SU-DHL-6 (cell line): ENCODE measurements around the gene TSPAN16.

Source experiments
- H2AFZ ChIP-seq: fragments of 200-600 bp; sonication (generic); 2 replicates; pipeline ENCODE4 v1.6.1; 2014; ENCODE audit warnings: low read depth, mild to moderate bottlenecking, moderate library complexity, mixed read lengths, antibody characterized with exemption, low read length; ENCODE audit not compliant: severe bottlenecking
- H3F3A ChIP-seq: fragments of 200-600 bp; shearing (Covaris generic); 2 replicates; pipeline ENCODE4 v1.6.0; 2016; ENCODE audit warnings: antibody characterized with exemption, mild to moderate bottlenecking; ENCODE audit not compliant: insufficient read depth
- H3K27ac ChIP-seq: fragments of 200-600 bp; sonication (generic); 2 replicates; pipeline ENCODE4 v1.5.1; 2016; ENCODE audit warnings: low read depth, mild to moderate bottlenecking, low read length, moderate library complexity, mixed read lengths
- H3K27me3 ChIP-seq: fragments of 200-600 bp; sonication (generic), shearing (Covaris generic); 2 replicates; pipeline ENCODE4 v1.6.0; 2014; ENCODE audit warnings: mild to moderate bottlenecking, low read length
- H3K36me3 ChIP-seq: fragments of 200-600 bp; sonication (generic); 2 replicates; pipeline ENCODE4 v1.6.1; 2014; ENCODE audit warnings: mild to moderate bottlenecking, low read length, mixed read lengths
- H3K4me2 ChIP-seq: fragments of 300-600, 200-600 bp; shearing (Covaris generic), sonication (generic); 2 replicates; pipeline ENCODE4 v1.6.0; 2014; ENCODE audit warnings: low read length, low read depth, mild to moderate bottlenecking; ENCODE audit not compliant: poor library complexity, severe bottlenecking
- H3K4me3 ChIP-seq: fragments of 200-600 bp; sonication (generic); 2 replicates; pipeline ENCODE4 v1.5.1; 2014; ENCODE audit warnings: antibody characterized with exemption, low read length, mild to moderate bottlenecking, mixed read lengths; ENCODE audit not compliant: insufficient read depth, poor library complexity, severe bottlenecking
- H3K79me2 ChIP-seq: fragments of 200-600 bp; sonication (generic); 2 replicates; pipeline ENCODE4 v1.6.1; 2014; ENCODE audit warnings: mild to moderate bottlenecking, low read length, moderate library complexity; ENCODE audit not compliant: insufficient read depth
- H3K9ac ChIP-seq: fragments of 200-600 bp; sonication (generic); 2 replicates; pipeline ENCODE4 v1.7.0; 2014; ENCODE audit warnings: mild to moderate bottlenecking, low read length
- H3K9me2 ChIP-seq: fragments of 200-600 bp; sonication (generic); replicated peaks from 2 replicates; pipeline ENCODE4 v1.6.1; 2014; ENCODE audit warnings: low read length; ENCODE audit not compliant: insufficient read depth
- H3K9me3 ChIP-seq: fragments of 200-600 bp; sonication (generic); 2 replicates; pipeline ENCODE4 v1.6.1; 2014; ENCODE audit warnings: low read length, mixed read lengths; ENCODE audit not compliant: insufficient read depth
- H4K20me1 ChIP-seq: fragments of 200-600 bp; sonication (generic); 2 replicates; pipeline ENCODE4 v1.6.1; 2014; ENCODE audit warnings: low read depth, mild to moderate bottlenecking, antibody characterized with exemption, low read length, moderate library complexity, mixed read lengths
- EZH2phosphoT487 ChIP-seq: fragments of 200-600 bp; sonication (generic), shearing (Covaris generic); conservative IDR thresholded peaks from 2 replicates; pipeline ENCODE4 v1.6.1; 2018; ENCODE audit warnings: mild to moderate bottlenecking, antibody characterized with exemption, low read length, moderate library complexity, mixed read lengths
- TF ChIP-seq, protein P1 (sequence below): fragments of 200-600 bp; sonication (generic); IDR thresholded peaks from one replicate; pipeline ENCODE4 v1.5.1; 2017; ENCODE audit warnings: antibody characterized with exemption, mild to moderate bottlenecking, low read length, moderate library complexity; ENCODE audit not compliant: insufficient read depth, poor library complexity, severe bottlenecking

The TSPAN16 gene

GRCh38 chr19:11361771-11362731, 66.1 kb downstream of the TSPAN16 start:
- Histone ChIP-seq H3K9me3 (no peaks in the 10 kb centered on the region), H3F3A (no peaks in the 10 kb centered on the region), H3K27me3 (no peaks in the 10 kb centered on the region), H3K9me2 (no peaks in the 10 kb centered on the region), H3K4me3 (no peak overlapping the region), H2AFZ (no peak overlapping the region), H4K20me1 (no peaks in the 10 kb centered on the region), H3K79me2 (no peaks in the 10 kb centered on the region), H3K9ac (no peak overlapping the region), H3K36me3 (no peaks in the 10 kb centered on the region), H3K4me2 (no peak overlapping the region), H3K27ac (no peak overlapping the region)
- no peak for TF ChIP-seq EZH2phosphoT487
- TF ChIP-seq, protein P1, sequence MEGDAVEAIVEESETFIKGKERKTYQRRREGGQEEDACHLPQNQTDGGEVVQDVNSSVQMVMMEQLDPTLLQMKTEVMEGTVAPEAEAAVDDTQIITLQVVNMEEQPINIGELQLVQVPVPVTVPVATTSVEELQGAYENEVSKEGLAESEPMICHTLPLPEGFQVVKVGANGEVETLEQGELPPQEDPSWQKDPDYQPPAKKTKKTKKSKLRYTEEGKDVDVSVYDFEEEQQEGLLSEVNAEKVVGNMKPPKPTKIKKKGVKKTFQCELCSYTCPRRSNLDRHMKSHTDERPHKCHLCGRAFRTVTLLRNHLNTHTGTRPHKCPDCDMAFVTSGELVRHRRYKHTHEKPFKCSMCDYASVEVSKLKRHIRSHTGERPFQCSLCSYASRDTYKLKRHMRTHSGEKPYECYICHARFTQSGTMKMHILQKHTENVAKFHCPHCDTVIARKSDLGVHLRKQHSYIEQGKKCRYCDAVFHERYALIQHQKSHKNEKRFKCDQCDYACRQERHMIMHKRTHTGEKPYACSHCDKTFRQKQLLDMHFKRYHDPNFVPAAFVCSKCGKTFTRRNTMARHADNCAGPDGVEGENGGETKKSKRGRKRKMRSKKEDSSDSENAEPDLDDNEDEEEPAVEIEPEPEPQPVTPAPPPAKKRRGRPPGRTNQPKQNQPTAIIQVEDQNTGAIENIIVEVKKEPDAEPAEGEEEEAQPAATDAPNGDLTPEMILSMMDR, result no peak

DNA sequence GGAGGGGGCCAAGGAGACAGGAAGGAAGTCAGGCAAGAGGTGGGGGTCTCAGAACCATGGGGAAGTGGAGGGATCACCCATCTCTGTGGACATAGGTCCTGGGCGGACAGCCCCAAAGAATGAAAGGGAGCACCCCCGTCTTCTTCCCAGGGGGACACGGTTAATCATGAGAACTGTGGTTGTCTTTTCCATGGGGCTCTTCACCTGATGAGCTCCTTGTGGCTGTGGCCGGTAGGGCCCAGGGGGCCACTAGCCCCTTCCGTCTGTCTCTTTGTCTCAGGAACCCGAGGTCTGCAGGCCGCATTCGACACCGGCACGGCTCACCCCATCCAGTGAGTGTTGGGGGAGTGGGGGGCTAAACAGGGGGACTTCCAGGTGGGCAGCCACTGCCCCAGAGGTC, 67.9 kb downstream of the TSPAN16 start:
- Histone ChIP-seq H3K27me3 (no peaks in the 10 kb centered on the region), H3F3A (no peaks in the 10 kb centered on the region), H4K20me1 (no peaks in the 10 kb centered on the region), H3K9me2 (no peaks in the 10 kb centered on the region), H3K4me3 (no peak overlapping the region), H2AFZ (no peak overlapping the region), H3K27ac (no peak overlapping the region), H3K79me2 (no peaks in the 10 kb centered on the region), H3K36me3 (no peaks in the 10 kb centered on the region), H3K4me2 (no peak overlapping the region), H3K9ac (no peak overlapping the region), H3K9me3 (no peaks in the 10 kb centered on the region)
- TF ChIP-seq, protein P1, result no peak
- TF ChIP-seq EZH2phosphoT487, result no peak

- no peaks in the 10 kb centered on the region for H3K9me3 ChIP-seq
- no peak overlapping the region for H2AFZ ChIP-seq
- H3K9ac ChIP-seq, result no peak overlapping the region
- TF ChIP-seq, protein P1, result no peak
- no peak for TF ChIP-seq EZH2phosphoT487
- no peaks in the 10 kb centered on the region for H3F3A ChIP-seq
- H3K4me3 ChIP-seq, result no peak overlapping the region
- H3K4me2 ChIP-seq, result no peak overlapping the region
- no peaks in the 10 kb centered on the region for H3K79me2 ChIP-seq
- no peaks in the 10 kb centered on the region for H3K9me2 ChIP-seq
- H3K27me3 ChIP-seq, result no peaks in the 10 kb centered on the region
- no peaks in the 10 kb centered on the region for H4K20me1 ChIP-seq
- H3K27ac ChIP-seq, result no peak overlapping the region
- no peaks in the 10 kb centered on the region for H3K36me3 ChIP-seq
Measured at GRCh38 chr19:11364296-11364904, 68.4 kb downstream of the TSPAN16 start.
